A549 (cell line): Measurements from ENCODE around the gene FARSB. TPM values are rescaled to one million over a fixed set of nuclear protein-coding genes. Genes with fewer than 3 reads are reported as not detected.

Experiments used
- ATAC-seq, 2 experiments: fragments of 200-7000 bp in 1 of 2; fragments of >200 bp in 1 of 2; cut with Nextera tagmentation in 1 of 2; cut with Tn5 transposase in 1 of 2; 3 replicates each; pipeline versions ENCODE4 v1.8.0 to v1.9.1; 2018 to 2020; ENCODE audit warnings: mild to moderate bottlenecking in 1 of 2, moderate library complexity in 1 of 2
- CTCF ChIA-PET: fragments of 300-600 bp; sonication (Branson Sonifier 250); formaldehyde crosslinking; extraction: SDS; loops from one replicate; lab custom pipeline; 2021; ENCODE audit warnings: antibody characterized with exemption, inconsistent platforms; lab: Yijun Ruan, JAX
- POLR2A ChIA-PET: fragments of 350-600 bp; formaldehyde crosslinking; extraction: SDS; loops from one replicate; lab custom pipeline; 2021; ENCODE audit warnings: antibody characterized with exemption, inconsistent platforms; lab: Yijun Ruan, JAX
- DNase-seq, 2 experiments: peaks; one replicate each; pipeline versions ENCODE4 v3.0.0 to v3.0.0-alpha.2; 2011 to 2016; ENCODE audit warnings: low read depth in 1 of 2, low spot score in 1 of 2
- FAIRE-seq: peaks from 2 replicates; lab custom pipeline; 2011; peaks lifted over from hg19 to GRCh38; lab: Jason Lieb, UNC
- H3K27ac ChIP-seq, 2 experiments: fragments of >200 bp; sonication (Bioruptor Twin); formaldehyde crosslinking; 3 replicates each; pipeline ENCODE4 v1.5.1; 2016 to 2017
- H3K4me1 ChIP-seq: fragments of >200 bp; sonication (Bioruptor Twin); formaldehyde crosslinking; 3 replicates; pipeline ENCODE4 v1.6.1; 2016
- H3K4me2 ChIP-seq: fragments of >200 bp; sonication (Bioruptor Twin); formaldehyde crosslinking; 3 replicates; pipeline ENCODE4 v1.6.1; 2016
- H3K4me3 ChIP-seq: fragments of >200 bp; sonication (Bioruptor Twin); formaldehyde crosslinking; 3 replicates; pipeline ENCODE4 v1.5.1; 2016
- H3K9me3 ChIP-seq: fragments of >200 bp; sonication (Bioruptor Twin); formaldehyde crosslinking; 3 replicates; pipeline ENCODE4 v1.6.1; 2016
- BHLHE40 ChIP-seq: IDR thresholded peaks from 2 replicates; pipeline ENCODE4 v1.6.1; 2012; ENCODE audit warnings: low read depth, low read length, inconsistent platforms
- CBX2 ChIP-seq: fragments of 200-600 bp; sonication (generic); IDR thresholded peaks from 2 replicates; pipeline ENCODE4 v1.6.1; 2016; ENCODE audit warnings: low read depth, mild to moderate bottlenecking, borderline replicate concordance
- CBX8 ChIP-seq: fragments of 200-600 bp; sonication (generic); IDR thresholded peaks from 2 replicates; pipeline ENCODE4 v1.6.1; 2016
- CEBPB ChIP-seq, 2 experiments: fragments of >200 bp in 1 of 2; sonication (Bioruptor Twin) in 1 of 2; formaldehyde crosslinking in 1 of 2; IDR thresholded peaks; 2 replicates each; pipeline ENCODE4 v1.6.1; 2012 to 2016
- CHD2 ChIP-seq: fragments of 150-350 bp; IDR thresholded peaks from 2 replicates; pipeline ENCODE4 v1.6.1; 2014; ENCODE audit warnings: low read length; ENCODE audit not compliant: partially characterized antibody
- CTCF ChIP-seq: fragments of >200 bp; sonication (Bioruptor Twin); formaldehyde crosslinking; IDR thresholded peaks from 3 replicates; pipeline ENCODE4 v1.5.1; 2016
- EHF ChIP-seq: fragments of 250-450 bp; sonication (Bioruptor Pico); IDR thresholded peaks from 2 replicates; pipeline ENCODE4 v1.5.0; 2020; ENCODE audit warnings: mild to moderate bottlenecking
- EP300 ChIP-seq, 2 experiments: fragments of >200 bp; sonication (Bioruptor Twin); formaldehyde crosslinking; IDR thresholded peaks; 2 replicates in 1 of 2; 3 replicates in 1 of 2; pipeline ENCODE4 v1.6.1; 2016 to 2017
- ESRRA ChIP-seq: fragments of 150-350 bp; IDR thresholded peaks from 2 replicates; pipeline ENCODE4 v1.6.1; 2014; ENCODE audit warnings: mild to moderate bottlenecking, low read length, borderline replicate concordance
- FOSB ChIP-seq: fragments of 250-450 bp; sonication (Bioruptor Pico); IDR thresholded peaks from 2 replicates; pipeline ENCODE4 v1.5.0; 2020; ENCODE audit warnings: mild to moderate bottlenecking, moderate library complexity
- HDAC2 ChIP-seq: fragments of 200-600 bp; sonication (generic); IDR thresholded peaks from 2 replicates; pipeline ENCODE4 v1.6.1; 2016
- HEYL ChIP-seq: fragments of 250-450 bp; sonication (Bioruptor Pico); IDR thresholded peaks from 2 replicates; pipeline ENCODE4 v1.8.0; 2021; ENCODE audit warnings: mild to moderate bottlenecking, moderate library complexity
- HMGXB4 ChIP-seq: fragments of 250-450 bp; sonication (Bioruptor Pico); IDR thresholded peaks from 2 replicates; pipeline ENCODE4 v1.5.0; 2021; ENCODE audit warnings: mild to moderate bottlenecking, moderate library complexity, borderline replicate concordance
- HOXB5 ChIP-seq: fragments of 250-450 bp; sonication (Bioruptor Pico); IDR thresholded peaks from 2 replicates; pipeline ENCODE4 v1.5.0; 2020; ENCODE audit warnings: mild to moderate bottlenecking, moderate library complexity
- JUN ChIP-seq, 2 experiments: fragments of >200 bp; sonication (Bioruptor Twin); formaldehyde crosslinking; IDR thresholded peaks; 2 replicates in 1 of 2; 3 replicates in 1 of 2; pipeline ENCODE4 v1.6.1; 2016 to 2017
- KDM1A ChIP-seq: fragments of 200-600 bp; sonication (generic); IDR thresholded peaks from 2 replicates; pipeline ENCODE4 v1.6.1; 2016; ENCODE audit warnings: low read depth, mild to moderate bottlenecking
- KDM5A ChIP-seq: fragments of 200-600 bp; sonication (generic); IDR thresholded peaks from 2 replicates; pipeline ENCODE4 v1.6.1; 2016; ENCODE audit warnings: antibody characterized with exemption, mild to moderate bottlenecking
- MAX ChIP-seq: IDR thresholded peaks from 2 replicates; pipeline ENCODE4 v1.6.1; 2012
- MAZ ChIP-seq: fragments of 150-350 bp; IDR thresholded peaks from 2 replicates; pipeline ENCODE4 v1.6.1; 2014; ENCODE audit warnings: antibody characterized with exemption, low read depth, low read length, borderline replicate concordance
- NR3C1 ChIP-seq: fragments of >200 bp; sonication (Bioruptor Twin); formaldehyde crosslinking; IDR thresholded peaks from 3 replicates; pipeline ENCODE4 v1.6.1; 2017
- POLR2AphosphoS2 ChIP-seq: conservative IDR thresholded peaks from 2 replicates; pipeline ENCODE4 v1.6.1; 2012; ENCODE audit warnings: low read length, improper control_type of control experiment, inconsistent platforms
- RARB ChIP-seq: fragments of 250-450 bp; sonication (Bioruptor Pico); IDR thresholded peaks from 2 replicates; pipeline ENCODE4 v1.8.0; 2021; ENCODE audit warnings: mild to moderate bottlenecking, moderate library complexity
- RCOR1 ChIP-seq: fragments of 150-350 bp; IDR thresholded peaks from 2 replicates; pipeline ENCODE4 v1.6.1; 2014; ENCODE audit warnings: antibody characterized with exemption, low read length, low read depth
- RNF2 ChIP-seq: fragments of 200-600 bp; sonication (generic); IDR thresholded peaks from 2 replicates; pipeline ENCODE4 v1.6.1; 2016; ENCODE audit warnings: low read depth, mild to moderate bottlenecking, antibody characterized with exemption, moderate library complexity, borderline replicate concordance
- SMC3 ChIP-seq: fragments of >200 bp; sonication (Bioruptor Twin); formaldehyde crosslinking; IDR thresholded peaks from 3 replicates; pipeline ENCODE4 v1.6.1; 2018; ENCODE audit warnings: inconsistent platforms
- TFCP2L1 ChIP-seq: fragments of 250-450 bp; sonication (Bioruptor Pico); IDR thresholded peaks from 2 replicates; pipeline ENCODE4 v1.5.0; 2021; ENCODE audit warnings: mild to moderate bottlenecking
- ZSCAN20 ChIP-seq: fragments of 250-450 bp; sonication (Bioruptor Pico); IDR thresholded peaks from 2 replicates; pipeline ENCODE4 v1.8.0; 2022; ENCODE audit warnings: mild to moderate bottlenecking, moderate library complexity
- WGBS: methylation state at CpG from one replicate; pipeline ENCODE4 v1.1.6; 2017; ENCODE audit errors: missing lambda C conversion rate; 5-methylcytosine and 5-hydroxymethylcytosine counted together
- polyA plus RNA-seq, 4 experiments: library from polyadenylated mRNA; depleted of rRNA in 3 of 4; stranded (reverse); fragments of >200 nt; fragmentation: RNase III in 1 of 4; extraction: RNeasy Plus Mini Kit Qiagen cat#74134 plus additional on column Dnase treatment in 1 of 4; gene quantifications; 2 replicates in 3 of 4; 3 replicates in 1 of 4; pipeline ENCODE4 v1.2.3, GENCODE V29; 2011 to 2017

FARSB gene
- polyA plus RNA-seq, 2 of the 4 experiments (the other 2 are of a cell fraction) = 41.0 to 77.4 TPM

GRCh38 chr2:222608081-222608480 is 47.8 kb downstream of the FARSB start:
- ATAC-seq = no peak
- no peak overlapping the region for H3K4me2 ChIP-seq
- H3K9me3 ChIP-seq = no peaks in the 10 kb centered on the region
- no peak for TF ChIP-seq SMC3
- TF ChIP-seq MAZ = no peak
- TF ChIP-seq RARB (CRISPR knock-in tag) = no peak
- TF ChIP-seq CHD2 = no peak
- TF ChIP-seq HEYL (CRISPR knock-in tag) = no peak
- TF ChIP-seq BHLHE40 = no peak
- TF ChIP-seq KDM5A = no peak
- no peak for TF ChIP-seq CEBPB (IDR thresholded peaks at IDR 0.05)
- no peak for TF ChIP-seq MAX
- TF ChIP-seq HMGXB4 (CRISPR knock-in tag) = no peak
- TF ChIP-seq HOXB5 = no peak
- TF ChIP-seq ESRRA = no peak
- no peak for TF ChIP-seq RNF2
- no peak for TF ChIP-seq JUN (IDR thresholded peaks at IDR 0.05)
- no peak for TF ChIP-seq CBX2
- ChIA-PET POLR2A (no interaction called here), CTCF (no interaction called here)
- WGBS = 72% methylated on average over 4 of the region's 4 CpGs
- no peak for FAIRE-seq
- DNase-seq = no peak
- no peaks in the 10 kb centered on the region for H3K4me1 ChIP-seq
- no peak overlapping the region for H3K4me3 ChIP-seq
- no peak overlapping the region for H3K27ac ChIP-seq

- Histone ChIP-seq H3K4me1 (no peaks in the 10 kb centered on the region), H3K4me3 (no peak overlapping the region), H3K27ac (no peak overlapping the region), H3K4me2 (no peak overlapping the region), H3K9me3 (no peaks in the 10 kb centered on the region)
- ATAC-seq = no peak
- DNase-seq = no peak
- ChIA-PET CTCF (interaction anchor here (2.1 kb wide), 1 partner anchor 288 kb away, joined by 5 read pairs; no protein-coding TSS in a partner anchor), POLR2A (no interaction called here)
- FAIRE-seq = no peak
- 97% methylated on average over 3 of the region's 3 CpGs for WGBS
- TF ChIP-seq HMGXB4 (CRISPR knock-in tag) (no peak), HDAC2 (no peak), EP300 (IDR thresholded peaks at IDR 0.05) (no peak)
These were observed 49.6 kb downstream of the FARSB start for GRCh38 chr2:222606306-222606705.

GRCh38 chr2:222604749-222605515 is 51.0 kb downstream of the FARSB start:
- FAIRE-seq (no peak), DNase-seq (no peak), ATAC-seq (no peak)
- Histone ChIP-seq H3K4me2 (no peak overlapping the region), H3K4me1 (no peaks in the 10 kb centered on the region), H3K9me3 (no peaks in the 10 kb centered on the region), H3K27ac (no peak overlapping the region), H3K4me3 (no peak overlapping the region)
- TF ChIP-seq SMC3 (no peak), TFCP2L1 (no peak), KDM1A (no peak), ESRRA (no peak), EHF (CRISPR knock-in tag) (no peak), BHLHE40 (no peak), HOXB5 (no peak), ZSCAN20 (CRISPR knock-in tag) (no peak), CTCF (no peak), FOSB (CRISPR knock-in tag) (no peak), NR3C1 (no peak), POLR2AphosphoS2 (no peak), CBX8 (no peak), HDAC2 (no peak), RCOR1 (no peak)
- POLR2A ChIA-PET = no interaction called here
- CTCF ChIA-PET = interaction anchor here (0.8 to 2.1 kb wide), 4 partner anchors 11 to 503 kb away, joined by 3 to 5 read pairs (median 4); no protein-coding TSS in a partner anchor
- WGBS = 86% methylated on average over 5 of the region's 5 CpGs
